ENCODE measurements around the gene AGPAT1. TPM values are rescaled to one million over a fixed set of nuclear protein-coding genes. Genes with fewer than 3 reads are reported as not detected.

Gene AGPAT1
- total and polyA plus RNA-seq, 2 of the 13 experiments (the other 11 are each of a cell fraction or from before 2014, with no cell fraction given), result 51.3 to 139 TPM

GRCh38 chr6:32192608-32193039, 16.7 kb upstream of the AGPAT1 start, which contains the start of gene GPSM3:
TSS of gene GPSM3 (minus strand) at chr6:32192643. CDS start at chr6:32192513, 130 bp downstream.
- H3K9me3 ChIP-seq (ENCODE audit: low read length), result no peaks in the 10 kb centered on the region
- H4K20me1 ChIP-seq (ENCODE audit: insufficient read depth, low read length), result no peaks in the 10 kb centered on the region
- no peak within 1 kb of the TSS for H3K9ac ChIP-seq (ENCODE audit: insufficient read depth, low read depth, low read length)
- H3K27me3 ChIP-seq (ENCODE audit: control insufficient read depth in 1 of 2, insufficient read depth in 2 of 2, low read length in 2 of 2), result no peaks in the 10 kb centered on the region; a peak in 1 of 5 replicates
- peaks cover 15% of the 10 kb centered on the region for H3K79me2 ChIP-seq (ENCODE audit: insufficient read depth, low read length)
- no peak for FAIRE-seq
- no peak for DNase-seq (ENCODE audit: low spot score)
- WGBS (ENCODE audit: low lambda C conversion rate), result 78% methylated on average over 5 of the region's 5 CpGs
- peaks cover 2 to 4% of the 10 kb centered on the region in 2 experiments; a peak in 3 of 5 replicates for H3K36me3 ChIP-seq (replicated peaks in 1 of 2; ENCODE audit: control insufficient read depth in 1 of 2, insufficient read depth in 2 of 2, low read length in 2 of 2)
- no TSS peak for BruUV-seq (replicated peaks)
- intact Hi-C loops (cut with micrococcal nuclease; ENCODE audit: unreplicated experiment) (no loop called here), in situ Hi-C loops (cut with HindIII; ENCODE audit: extremely low pct_ligation_motif_present, low pct_unique_long_range_greater_than_20kb) (loop anchor here (5.0 kb wide), 1 partner anchor 780 kb away; no protein-coding TSS in a partner anchor)
- H3K4me3 ChIP-seq (replicated peaks in 1 of 3; ENCODE audit: insufficient read depth in 1 of 3, low read depth in 2 of 3, low read length in 3 of 3), result peak within 1 kb of the TSS in 1 of 3 experiments; percentile 93; a peak in 1 of 6 replicates
- ChIA-PET CTCF (ENCODE audit: low intra/inter-chr PET ratio, low total read pairs) (no interaction called here), POLR2A (interaction anchor here (1.2 to 1.3 kb wide), 3 partner anchors 10 to 780 kb away, joined by 6 to 8 read pairs (median 7); partner anchors contain the start of gene AGPAT1)
- H3K4me2 ChIP-seq (ENCODE audit: low read depth, low read length), result peak within 1 kb of the TSS; percentile 95
- H3K27ac ChIP-seq (ENCODE audit: extremely low read length, insufficient read depth, low read length), result no peak within 1 kb of the TSS
- H2AFZ ChIP-seq (ENCODE audit: low read length), result no peak within 1 kb of the TSS
- no peak for ATAC-seq
- H3K4me1 ChIP-seq (ENCODE audit: insufficient read depth, low read length), result peaks cover 63% of the 10 kb centered on the region
- TF ChIP-seq KDM2A (CRISPR knock-in tag; IDR thresholded peaks at IDR 0.05; ENCODE audit: borderline replicate concordance, low read depth), result 0 out of 2 replicates have a peak, but pooled peaks have one; percentile 17
- TF ChIP-seq PTBP1 (IDR thresholded peaks at IDR 0.05; ENCODE audit: low read depth, low read length, poor library complexity, severe bottlenecking), result no peak
- 0 out of 2 replicates have a peak, but pooled peaks have one; percentile 16 for TF ChIP-seq ZNF331 (CRISPR knock-in tag; IDR thresholded peaks at IDR 0.05)
- TF ChIP-seq SP140L (CRISPR knock-in tag; IDR thresholded peaks at IDR 0.05; ENCODE audit: borderline replicate concordance), result no peak
- TF ChIP-seq NFAT5 (CRISPR knock-in tag; IDR thresholded peaks at IDR 0.05), result no peak
- no peak for TF ChIP-seq CBX5 (CRISPR knock-in tag; IDR thresholded peaks at IDR 0.05; ENCODE audit: borderline replicate concordance)
- TF ChIP-seq ZSCAN22 (CRISPR knock-in tag; IDR thresholded peaks at IDR 0.05), result no peak
- no peak for TF ChIP-seq FOXA1 (IDR thresholded peaks at IDR 0.05)
- TF ChIP-seq FOXA1 (CRISPR knock-in tag; IDR thresholded peaks at IDR 0.05), result peak; percentile 28; the same call in 1 of the 2 replicates
- TF ChIP-seq PRDM4 (CRISPR knock-in tag; IDR thresholded peaks at IDR 0.05; ENCODE audit: borderline replicate concordance), result no peak
- no peak for TF ChIP-seq EZH2 (conservative IDR thresholded peaks at IDR 0.05; ENCODE audit: low read depth, low read length)
- no peak for TF ChIP-seq ZNF780A (CRISPR knock-in tag; IDR thresholded peaks at IDR 0.05)
- TF ChIP-seq DNMT1 (CRISPR knock-in tag; IDR thresholded peaks at IDR 0.05), result no peak
- no peak for TF ChIP-seq SATB2 (CRISPR knock-in tag; IDR thresholded peaks at IDR 0.05)
- TF ChIP-seq ZNF260 (CRISPR knock-in tag; IDR thresholded peaks at IDR 0.05; ENCODE audit: borderline replicate concordance, low read depth), result no peak
- no peak for TF ChIP-seq CHCHD3 (CRISPR knock-in tag; IDR thresholded peaks at IDR 0.05)
- TF ChIP-seq ZBTB26 (CRISPR knock-in tag; IDR thresholded peaks at IDR 0.05; ENCODE audit: borderline replicate concordance), result peak; percentile 32; the same call in 1 of the 2 replicates
